ENCODE results near the gene CST7.

Gene CST7

DNA sequence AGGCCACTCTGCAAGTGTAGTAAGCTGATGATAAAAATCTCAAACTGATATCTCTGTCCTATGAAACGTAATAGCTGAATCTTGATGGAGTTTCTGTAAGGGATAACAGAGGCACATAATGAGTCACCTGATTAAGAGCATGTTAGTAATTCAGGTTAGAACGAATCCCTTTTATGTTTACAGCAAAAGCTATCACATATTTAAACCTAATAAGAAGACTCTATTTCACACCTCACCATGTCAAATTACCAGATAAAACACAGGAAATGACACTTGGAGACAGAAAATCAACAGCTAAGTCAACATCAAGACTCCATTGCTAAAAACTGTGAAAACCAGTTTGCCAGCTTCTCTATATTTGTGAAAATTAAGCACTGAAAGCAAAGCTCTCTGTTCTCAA lies 11.8 kb downstream of the CST7 start:
- no peak for DNase-seq (ENCODE audit: extremely low read depth, low read depth)
- TF ChIP-seq, protein P1, sequence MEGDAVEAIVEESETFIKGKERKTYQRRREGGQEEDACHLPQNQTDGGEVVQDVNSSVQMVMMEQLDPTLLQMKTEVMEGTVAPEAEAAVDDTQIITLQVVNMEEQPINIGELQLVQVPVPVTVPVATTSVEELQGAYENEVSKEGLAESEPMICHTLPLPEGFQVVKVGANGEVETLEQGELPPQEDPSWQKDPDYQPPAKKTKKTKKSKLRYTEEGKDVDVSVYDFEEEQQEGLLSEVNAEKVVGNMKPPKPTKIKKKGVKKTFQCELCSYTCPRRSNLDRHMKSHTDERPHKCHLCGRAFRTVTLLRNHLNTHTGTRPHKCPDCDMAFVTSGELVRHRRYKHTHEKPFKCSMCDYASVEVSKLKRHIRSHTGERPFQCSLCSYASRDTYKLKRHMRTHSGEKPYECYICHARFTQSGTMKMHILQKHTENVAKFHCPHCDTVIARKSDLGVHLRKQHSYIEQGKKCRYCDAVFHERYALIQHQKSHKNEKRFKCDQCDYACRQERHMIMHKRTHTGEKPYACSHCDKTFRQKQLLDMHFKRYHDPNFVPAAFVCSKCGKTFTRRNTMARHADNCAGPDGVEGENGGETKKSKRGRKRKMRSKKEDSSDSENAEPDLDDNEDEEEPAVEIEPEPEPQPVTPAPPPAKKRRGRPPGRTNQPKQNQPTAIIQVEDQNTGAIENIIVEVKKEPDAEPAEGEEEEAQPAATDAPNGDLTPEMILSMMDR (IDR thresholded peaks at IDR 0.05; ENCODE audit: low read depth, low read length): no peak

DNA sequence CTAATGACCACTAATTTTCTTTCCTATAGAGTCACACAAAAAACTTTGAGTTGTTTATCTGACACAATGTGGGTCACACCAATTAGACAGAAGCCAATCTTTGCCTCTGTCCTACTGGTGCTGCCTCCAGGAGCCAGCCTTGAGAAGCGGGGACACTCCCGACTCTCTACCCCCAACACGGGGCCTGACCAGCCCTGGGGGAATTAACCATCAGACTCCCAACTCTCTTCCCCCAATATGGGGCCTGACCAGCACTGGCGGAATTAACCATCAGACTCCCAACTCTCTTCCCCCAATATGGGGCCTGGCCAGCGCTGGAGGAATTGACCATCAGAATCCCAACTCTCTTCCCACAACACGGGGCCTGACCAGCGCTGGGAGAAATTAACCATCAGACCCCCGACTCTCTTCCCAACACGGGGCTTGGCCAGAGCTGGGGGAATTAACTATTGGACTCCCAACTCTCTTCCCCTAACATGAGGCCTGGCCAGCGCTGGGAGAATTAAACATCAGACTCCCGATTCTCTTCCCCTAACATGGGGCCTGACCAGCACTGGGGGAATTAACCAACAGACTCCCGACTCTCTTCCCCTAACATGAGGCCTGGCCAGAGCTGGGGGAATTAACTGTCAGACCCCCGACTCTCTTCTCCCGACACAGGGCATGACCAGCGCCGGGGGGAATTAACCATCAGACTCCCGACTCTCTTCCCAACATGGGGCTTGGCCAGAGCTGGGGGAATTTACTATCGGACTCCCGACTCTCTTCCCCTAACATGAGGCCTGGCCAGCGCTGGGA lies 12.5 kb downstream of the CST7 start:
- TF ChIP-seq, protein P1 (IDR thresholded peaks at IDR 0.05; ENCODE audit: low read depth, low read length): no peak
- no peak for DNase-seq (ENCODE audit: extremely low read depth, low read depth)

DNA sequence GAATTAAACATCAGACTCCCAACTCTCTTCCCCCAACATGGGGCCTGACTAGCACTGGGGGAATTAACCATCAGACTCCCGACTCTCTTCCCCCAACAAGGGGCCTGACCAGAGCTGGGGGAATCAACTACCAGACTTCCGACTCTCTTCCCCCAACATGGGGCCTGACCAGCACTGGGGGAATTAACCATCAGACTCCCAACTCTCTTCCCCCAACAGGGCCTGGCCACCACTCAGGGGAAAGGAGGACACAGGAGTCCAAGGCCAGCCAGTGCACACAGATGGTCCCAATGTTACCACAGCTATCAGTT lies 13.1 kb downstream of the CST7 start:
- TF ChIP-seq, protein P1 (IDR thresholded peaks at IDR 0.05; ENCODE audit: low read depth, low read length): no peak
- no peak for DNase-seq (ENCODE audit: extremely low read depth, low read depth)

DNA sequence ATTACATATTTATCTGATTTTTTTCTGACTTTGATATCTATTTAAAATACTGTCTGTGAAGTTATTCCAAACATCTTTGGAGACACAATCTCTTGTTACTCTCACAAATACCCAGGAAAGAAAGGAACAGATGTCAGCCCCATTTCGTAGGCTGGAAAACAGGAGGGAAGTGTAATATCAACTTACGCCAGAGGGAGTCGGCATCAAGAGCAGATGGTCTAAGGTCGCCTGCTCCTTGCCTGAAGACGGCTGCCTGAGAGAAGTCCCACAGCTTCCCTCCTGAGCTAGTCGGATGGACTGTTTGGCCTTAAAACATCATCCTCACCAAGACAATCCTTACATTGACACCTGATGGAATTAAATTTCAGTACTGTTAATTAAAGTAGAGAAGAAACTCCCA lies 13.4 kb downstream of the CST7 start:
- no peak for DNase-seq (ENCODE audit: extremely low read depth, low read depth)
- TF ChIP-seq, protein P1 (IDR thresholded peaks at IDR 0.05; ENCODE audit: low read depth, low read length): no peak

DNA sequence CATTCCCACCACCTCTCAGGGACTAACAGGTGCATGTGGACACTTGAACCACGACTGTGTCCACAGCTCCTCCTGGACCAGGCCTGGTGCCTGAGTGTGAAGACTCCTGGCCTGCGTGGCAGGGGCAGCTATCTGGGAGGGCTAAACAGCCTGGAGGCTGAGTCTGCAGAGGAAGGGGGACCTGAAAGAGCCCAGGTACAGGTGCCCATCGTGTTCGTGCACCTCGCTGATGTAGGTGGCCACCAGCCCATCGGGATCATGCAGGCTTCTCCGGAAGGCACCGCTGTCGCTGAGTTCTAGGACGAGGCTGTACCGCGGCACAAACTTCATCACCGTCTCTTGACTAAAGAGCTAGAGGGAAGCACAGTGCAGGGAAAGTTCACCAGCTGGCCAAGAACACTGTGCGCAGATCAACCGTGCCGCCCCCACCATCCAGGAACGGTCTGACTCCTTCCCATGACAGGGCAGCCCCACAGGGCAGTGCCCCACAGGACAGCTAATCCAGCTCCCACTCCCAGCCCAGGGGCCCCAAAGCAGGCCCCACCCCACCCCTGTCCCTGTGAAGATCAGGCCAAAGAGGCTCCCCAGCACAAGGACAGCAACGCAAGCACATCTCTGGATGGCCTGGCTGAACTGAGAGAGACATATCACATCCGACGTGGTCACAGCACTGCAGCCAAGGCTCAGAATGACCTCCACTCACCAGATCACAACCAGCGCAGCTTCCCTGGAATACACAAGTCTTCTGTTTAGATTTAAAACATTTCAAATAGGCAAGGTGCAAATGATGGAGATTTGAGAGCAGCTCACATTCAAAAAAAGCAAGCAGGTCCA lies 14.8 kb downstream of the CST7 start:
- TF ChIP-seq, protein P1 (IDR thresholded peaks at IDR 0.05; ENCODE audit: low read depth, low read length): no peak
- no peak for DNase-seq (ENCODE audit: extremely low read depth, low read depth)

DNA sequence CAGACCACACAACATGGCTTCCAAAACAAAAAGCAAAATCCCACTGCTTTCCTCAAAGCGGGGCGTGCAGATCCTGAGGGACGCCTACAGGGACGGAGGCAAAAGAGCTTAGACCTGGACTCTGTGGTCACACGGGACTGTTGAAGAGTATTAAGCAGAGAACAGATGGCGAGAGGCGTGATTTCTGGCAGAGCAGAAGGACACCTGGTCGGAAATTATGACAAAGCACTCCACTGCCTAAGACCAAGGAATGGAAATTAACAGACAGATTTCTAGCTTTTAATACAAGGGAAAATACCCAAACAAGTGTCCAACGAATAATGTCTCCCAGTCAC lies 15.4 kb downstream of the CST7 start:
- no peak for DNase-seq (ENCODE audit: extremely low read depth, low read depth)
- TF ChIP-seq, protein P1 (IDR thresholded peaks at IDR 0.05; ENCODE audit: low read depth, low read length): no peak

Data from AG09319 (cell line).